GM18511 (cell line): ENCODE measurements around the gene ADK.
A peak's percentile ranks its signal among the peaks of the same experiment; 100 is the strongest.

Source experiments
- ATAC-seq: cut with Tn5 transposase; IDR thresholded peaks from one replicate; pipeline ENCODE4 v1.9.1; 2021; ENCODE audit warnings: mild to moderate bottlenecking, moderate library complexity; ENCODE audit not compliant: unreplicated experiment

The ADK gene

GRCh38 chr10:74704629-74705357, 553.8 kb downstream of the ADK start:
- no peak for ATAC-seq

- no peak for ATAC-seq
Observed at GRCh38 chr10:74705358-74705980, 554.4 kb downstream of the ADK start.

GRCh38 chr10:74706966-74707365, 555.9 kb downstream of the ADK start:
- ATAC-seq = no peak

GRCh38 chr10:74708246-74708645, 557.2 kb downstream of the ADK start:
- ATAC-seq = no peak

- ATAC-seq = no peak
Observed at GRCh38 chr10:74718208-74718607, 567.2 kb downstream of the ADK start.

GRCh38 chr10:74728225-74728624, 577.2 kb downstream of the ADK start:
- ATAC-seq = no peak

GRCh38 chr10:74730246-74730645, 579.2 kb downstream of the ADK start:
- ATAC-seq = no peak

GRCh38 chr10:74733612-74734011, 582.6 kb downstream of the ADK start:
- ATAC-seq = no peak

GRCh38 chr10:74736029-74736428, 585.0 kb downstream of the ADK start:
- no peak for ATAC-seq

- ATAC-seq = no peak
Observed at GRCh38 chr10:74738052-74738451, 587.0 kb downstream of the ADK start.

GRCh38 chr10:74738542-74738941, 587.5 kb downstream of the ADK start:
- peak; percentile 14 for ATAC-seq

GRCh38 chr10:74738985-74739567, 588.1 kb downstream of the ADK start:
- peak; percentile 88 for ATAC-seq

- ATAC-seq = no peak
Observed at GRCh38 chr10:74743401-74743800, 592.4 kb downstream of the ADK start.

GRCh38 chr10:74745449-74745848, 594.4 kb downstream of the ADK start:
- no peak for ATAC-seq

- no peak for ATAC-seq
Observed at GRCh38 chr10:74746813-74747212, 595.8 kb downstream of the ADK start.

- no peak for ATAC-seq
Observed at GRCh38 chr10:74748468-74749031, 597.5 kb downstream of the ADK start.

GRCh38 chr10:74750848-74751274, 599.8 kb downstream of the ADK start:
- no peak for ATAC-seq

GRCh38 chr10:74752371-74753040, 601.5 kb downstream of the ADK start:
- no peak for ATAC-seq

- ATAC-seq = no peak
Observed at GRCh38 chr10:74753442-74754211, 602.6 kb downstream of the ADK start.

GRCh38 chr10:74754381-74754821, 603.4 kb downstream of the ADK start:
- no peak for ATAC-seq

- ATAC-seq = no peak
Observed at GRCh38 chr10:74755273-74755672, 604.3 kb downstream of the ADK start.
